Activated T-helper 2 cell treated with anti-CD3 and anti-CD28 coated beads, Interferon-gamma antibody, Interleukin-2, Interleukin-4, amounts not matched to agents 10 μg/mL and 5 μg/mL and 100 μg/mL, durations not matched to agents 14 hours and 24 hours and 36 hours (primary cell): ENCODE data around the gene USP10. TPM values are rescaled to one million over a fixed set of nuclear protein-coding genes. Genes with fewer than 3 reads are reported as not detected.

Source experiments
- DNase-seq: peaks from one replicate; pipeline ENCODE4 v3.0.0; 2021; ENCODE audit warnings: low spot score
- H3K27ac Mint-ChIP-seq: one replicate; pipeline ENCODE4 v1.8.0; 2021; ENCODE audit warnings: mixed read lengths
- H3K27me3 Mint-ChIP-seq: one replicate; pipeline ENCODE4 v1.8.0; 2021; ENCODE audit warnings: low read depth, mixed read lengths
- H3K36me3 Mint-ChIP-seq: one replicate; pipeline ENCODE4 v1.8.0; 2021; ENCODE audit warnings: low read depth, mixed read lengths
- H3K4me1 Mint-ChIP-seq: one replicate; pipeline ENCODE4 v1.8.0; 2021; ENCODE audit warnings: low read depth, mixed read lengths
- H3K4me3 Mint-ChIP-seq: one replicate; pipeline ENCODE4 v1.8.0; 2021; ENCODE audit warnings: low read depth, mild to moderate bottlenecking, moderate library complexity, mixed read lengths
- H3K9me3 Mint-ChIP-seq: one replicate; pipeline ENCODE4 v1.8.0; 2021; ENCODE audit warnings: mixed read lengths
- intact Hi-C: fragments of 100-400 bp; cut with micrococcal nuclease; formaldehyde crosslinking; loops from one replicate; pipeline ENCODE4 v1.15.1; 2023
- total RNA-seq: library from RNA; stranded (reverse); gene quantifications from 2 replicates; pipeline ENCODE4 v1.2.3, GENCODE V29; 2022

Gene USP10
- total RNA-seq, 1 donor from 2014 or later = 151 TPM

DNA sequence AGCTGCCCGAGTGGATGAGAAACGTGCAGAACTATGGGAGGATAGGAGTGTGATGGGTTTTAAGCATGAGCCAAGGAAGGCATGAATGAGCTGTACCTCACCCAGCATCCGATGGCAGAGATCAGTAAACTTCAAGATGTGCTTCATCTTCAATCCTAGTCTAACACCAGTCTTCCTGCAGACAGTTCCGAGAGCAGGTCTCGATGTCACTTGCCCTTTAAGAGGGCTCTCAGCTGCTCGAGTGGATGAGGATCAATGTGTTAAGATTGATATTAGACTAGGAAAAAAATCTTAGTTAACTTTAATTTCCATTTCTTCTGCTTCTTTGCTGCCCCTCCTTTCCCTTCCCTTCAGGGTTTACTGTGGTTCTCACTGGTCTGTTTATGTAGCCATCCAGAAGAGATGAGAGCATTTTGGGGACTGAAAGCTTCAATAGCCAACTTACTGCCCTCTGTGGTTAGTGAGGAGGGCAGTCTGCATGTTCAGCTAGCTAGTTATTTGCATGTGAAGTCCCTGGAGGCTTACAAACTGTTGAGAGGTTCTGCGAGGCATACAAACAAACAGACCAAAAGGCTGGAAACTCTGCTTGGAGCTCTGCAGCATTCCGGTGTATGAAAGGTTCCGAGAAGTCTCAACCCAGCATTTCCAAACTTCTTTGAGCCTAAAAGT lies 36.2 kb upstream of the USP10 start:
- Mint-ChIP-seq H3K4me1 (peaks cover 3% of the 10 kb centered on the region), H3K4me3 (no peak overlapping the region), H3K36me3 (peaks cover 67% of the 10 kb centered on the region), H3K27me3 (no peaks in the 10 kb centered on the region), H3K27ac (no peak overlapping the region), H3K9me3 (no peaks in the 10 kb centered on the region)
- no peak for DNase-seq
- intact Hi-C loops = no loop called here

DNA sequence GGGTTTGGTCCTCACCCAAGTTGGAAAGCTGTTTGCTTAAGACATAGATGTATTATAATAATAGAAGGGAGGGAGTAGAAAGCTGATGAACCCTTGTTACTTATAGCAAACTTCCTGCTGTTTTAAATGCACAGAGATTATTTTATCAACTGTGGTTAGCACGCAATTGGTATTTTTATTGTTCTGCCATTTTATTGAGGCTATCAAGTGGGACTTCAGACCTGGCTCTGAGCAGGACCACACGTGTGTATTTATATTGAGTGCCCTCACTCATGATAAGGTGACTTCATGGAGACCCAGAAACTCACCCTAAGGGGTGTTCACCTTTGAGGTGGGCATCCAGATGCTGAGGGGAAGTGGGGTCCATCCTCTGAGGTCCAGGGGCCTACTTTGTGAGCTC lies 34.4 kb upstream of the USP10 start:
- H3K27ac Mint-ChIP-seq = no peak overlapping the region
- peaks cover 3% of the 10 kb centered on the region for H3K4me1 Mint-ChIP-seq
- H3K27me3 Mint-ChIP-seq = no peaks in the 10 kb centered on the region
- intact Hi-C loops = no loop called here
- H3K36me3 Mint-ChIP-seq = peaks cover 52% of the 10 kb centered on the region
- no peaks in the 10 kb centered on the region for H3K9me3 Mint-ChIP-seq
- no peak overlapping the region for H3K4me3 Mint-ChIP-seq
- no peak for DNase-seq

- intact Hi-C loops = no loop called here
- no peak for DNase-seq
- H3K9me3 Mint-ChIP-seq = no peaks in the 10 kb centered on the region
- H3K27ac Mint-ChIP-seq = no peak overlapping the region
- H3K4me3 Mint-ChIP-seq = no peak overlapping the region
- no peaks in the 10 kb centered on the region for H3K27me3 Mint-ChIP-seq
- peaks cover 3% of the 10 kb centered on the region for H3K4me1 Mint-ChIP-seq
- peaks cover 47% of the 10 kb centered on the region for H3K36me3 Mint-ChIP-seq
Observed at GRCh38 chr16:84665843-84666242, 34.0 kb upstream of the USP10 start.

GRCh38 chr16:84667600-84668309 lies 32.0 kb upstream of the USP10 start:
- peaks cover 3% of the 10 kb centered on the region for H3K27me3 Mint-ChIP-seq
- no peak overlapping the region for H3K4me3 Mint-ChIP-seq
- no peak overlapping the region for H3K27ac Mint-ChIP-seq
- no peaks in the 10 kb centered on the region for H3K9me3 Mint-ChIP-seq
- peaks cover 8% of the 10 kb centered on the region for H3K4me1 Mint-ChIP-seq
- H3K36me3 Mint-ChIP-seq = peaks cover 28% of the 10 kb centered on the region
- no peak for DNase-seq
- intact Hi-C loops = no loop called here

GRCh38 chr16:84670063-84670462 lies 29.7 kb upstream of the USP10 start:
- Mint-ChIP-seq H3K36me3 (peaks cover 8% of the 10 kb centered on the region), H3K4me3 (no peak overlapping the region), H3K27me3 (peaks cover 3% of the 10 kb centered on the region), H3K4me1 (peaks cover 8% of the 10 kb centered on the region), H3K9me3 (no peaks in the 10 kb centered on the region), H3K27ac (no peak overlapping the region)
- intact Hi-C loops = no loop called here
- no peak for DNase-seq

GRCh38 chr16:84672276-84673202 lies 27.3 kb upstream of the USP10 start:
- peak; percentile 66 for DNase-seq
- Mint-ChIP-seq H3K4me1 (peaks cover 7% of the 10 kb centered on the region), H3K27me3 (peaks cover 8% of the 10 kb centered on the region), H3K36me3 (no peaks in the 10 kb centered on the region), H3K27ac (no peak overlapping the region), H3K9me3 (no peaks in the 10 kb centered on the region), H3K4me3 (no peak overlapping the region)
- intact Hi-C loops = loop anchor here (1.0 kb wide), 2 partner anchors 54 to 66 kb away; no protein-coding TSS in a partner anchor

DNA sequence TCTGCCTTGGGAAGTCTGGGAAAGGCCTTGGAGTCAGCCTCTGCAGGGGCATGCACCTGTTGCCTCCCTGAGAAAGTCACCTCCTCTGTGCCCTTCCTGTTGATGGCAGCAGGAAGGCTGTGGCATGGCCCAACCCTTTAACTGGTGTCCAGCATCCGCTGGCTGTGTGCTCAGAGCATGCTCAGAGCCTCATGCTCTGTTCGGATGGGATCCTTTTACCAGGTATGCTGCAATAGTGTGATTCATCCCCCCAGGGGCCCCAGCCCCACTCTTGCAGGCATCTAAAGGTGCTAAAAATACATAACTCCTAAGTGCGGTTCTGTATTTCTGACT lies 26.6 kb upstream of the USP10 start:
- Mint-ChIP-seq H3K4me1 (peaks cover 5% of the 10 kb centered on the region), H3K27me3 (peaks cover 12% of the 10 kb centered on the region), H3K36me3 (no peaks in the 10 kb centered on the region), H3K9me3 (no peaks in the 10 kb centered on the region), H3K27ac (no peak overlapping the region), H3K4me3 (no peak overlapping the region)
- intact Hi-C loops = no loop called here
- DNase-seq = no peak

DNA sequence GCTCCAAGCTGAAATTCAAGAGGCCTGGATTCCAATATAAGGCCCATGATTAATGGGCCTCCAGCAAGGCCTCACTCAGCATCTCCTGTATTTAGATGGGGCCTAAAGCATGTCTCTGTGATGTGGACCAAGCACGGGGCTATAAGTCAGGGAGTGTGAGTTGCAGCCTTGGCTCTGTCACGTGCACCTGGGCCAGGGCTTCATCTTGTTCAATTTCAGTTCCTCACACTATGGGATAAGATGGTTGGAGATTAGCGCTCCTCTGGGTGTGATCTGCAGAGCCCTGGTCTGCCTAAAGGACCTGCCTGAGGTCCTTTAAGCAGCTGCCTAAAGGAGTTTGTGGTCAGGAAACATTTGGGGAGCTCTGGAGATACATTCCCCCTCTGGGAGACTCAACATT lies 26.2 kb upstream of the USP10 start:
- no peak for DNase-seq
- H3K4me1 Mint-ChIP-seq = peaks cover 5% of the 10 kb centered on the region
- H3K27me3 Mint-ChIP-seq = peaks cover 12% of the 10 kb centered on the region
- no peaks in the 10 kb centered on the region for H3K9me3 Mint-ChIP-seq
- intact Hi-C loops = no loop called here
- H3K4me3 Mint-ChIP-seq = no peak overlapping the region
- H3K36me3 Mint-ChIP-seq = no peaks in the 10 kb centered on the region
- H3K27ac Mint-ChIP-seq = no peak overlapping the region

GRCh38 chr16:84675423-84675822 lies 24.4 kb upstream of the USP10 start:
- intact Hi-C loops = no loop called here
- Mint-ChIP-seq H3K4me1 (peaks cover 5% of the 10 kb centered on the region), H3K9me3 (no peaks in the 10 kb centered on the region), H3K27me3 (peaks cover 16% of the 10 kb centered on the region), H3K4me3 (no peak overlapping the region), H3K27ac (no peak overlapping the region), H3K36me3 (no peaks in the 10 kb centered on the region)
- no peak for DNase-seq

- no peak overlapping the region for H3K4me3 Mint-ChIP-seq
- H3K36me3 Mint-ChIP-seq = no peaks in the 10 kb centered on the region
- no peak overlapping the region for H3K27ac Mint-ChIP-seq
- H3K9me3 Mint-ChIP-seq = no peaks in the 10 kb centered on the region
- intact Hi-C loops = no loop called here
- peaks cover 5% of the 10 kb centered on the region for H3K4me1 Mint-ChIP-seq
- no peak for DNase-seq
- H3K27me3 Mint-ChIP-seq = peaks cover 20% of the 10 kb centered on the region
Observed at GRCh38 chr16:84675884-84676283, 23.9 kb upstream of the USP10 start.

GRCh38 chr16:84677017-84677803 lies 22.6 kb upstream of the USP10 start:
- intact Hi-C loops = no loop called here
- H3K27ac Mint-ChIP-seq = no peak overlapping the region
- H3K4me3 Mint-ChIP-seq = no peak overlapping the region
- H3K36me3 Mint-ChIP-seq = no peaks in the 10 kb centered on the region
- DNase-seq = no peak
- H3K4me1 Mint-ChIP-seq = peaks cover under 1% of the 10 kb centered on the region
- H3K9me3 Mint-ChIP-seq = no peaks in the 10 kb centered on the region
- peaks cover 28% of the 10 kb centered on the region for H3K27me3 Mint-ChIP-seq

DNA sequence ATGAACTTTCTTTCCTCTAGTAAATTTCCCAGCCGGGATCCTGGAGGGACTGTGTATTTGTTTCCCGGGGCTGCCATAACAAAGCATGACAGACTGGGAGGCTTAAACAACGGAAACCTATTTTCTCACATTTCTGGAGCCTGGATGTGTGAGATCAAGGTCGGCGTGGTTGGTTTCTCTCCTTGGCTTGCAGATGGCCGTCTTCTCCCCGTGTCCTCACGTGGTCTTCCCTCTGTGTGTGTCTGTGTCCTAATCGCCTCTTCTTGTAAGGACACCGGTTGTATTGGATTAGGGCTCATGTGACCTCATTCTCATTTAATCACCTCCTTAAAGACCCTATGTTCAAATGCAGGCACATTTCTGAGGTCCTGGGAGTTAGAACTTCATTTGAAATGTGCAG lies 22.0 kb upstream of the USP10 start:
- Mint-ChIP-seq H3K27ac (no peak overlapping the region), H3K4me1 (no peaks in the 10 kb centered on the region), H3K36me3 (no peaks in the 10 kb centered on the region), H3K27me3 (peaks cover 31% of the 10 kb centered on the region), H3K4me3 (no peak overlapping the region), H3K9me3 (no peaks in the 10 kb centered on the region)
- no peak for DNase-seq
- intact Hi-C loops = no loop called here
